H1 (cell line): ENCODE data around the gene MID1. TPM values are rescaled to one million over a fixed set of nuclear protein-coding genes. Genes with fewer than 3 reads are reported as not detected.

Experiments
- CTCF ChIA-PET: fragments of 300-600 bp; sonication (Branson Sonifier 250); formaldehyde crosslinking; loops from one replicate; lab custom pipeline; 2021; ENCODE audit not compliant: partially characterized antibody; lab: Charles Lee
- POLR2A ChIA-PET: fragments of 300-600 bp; sonication (Branson Sonifier 250); formaldehyde crosslinking; loops from one replicate; lab custom pipeline; 2021; ENCODE audit warnings: inconsistent platforms; ENCODE audit not compliant: partially characterized antibody; lab: Charles Lee
- DNase-seq, 2 experiments: peaks; one replicate each; pipeline versions ENCODE4 v3.0.0 to v3.0.0-alpha.2; 2010 to 2022; ENCODE audit warnings: low spot score in 2 of 2, low read depth in 1 of 2, mixed read lengths in 1 of 2
- FAIRE-seq: peaks from 2 replicates; lab custom pipeline; 2011; peaks lifted over from hg19 to GRCh38; lab: Jason Lieb, UNC
- H2AFZ ChIP-seq: 2 replicates; pipeline ENCODE4 v1.8.1; 2012; ENCODE audit warnings: low read length, inconsistent platforms
- H2AK5ac ChIP-seq: 2 replicates; pipeline ENCODE4 v1.6.1; 2013; ENCODE audit warnings: low read depth, low read length
- H2BK120ac ChIP-seq: replicated peaks from 2 replicates; pipeline ENCODE3; 2013; ENCODE audit warnings: low read depth, low read length, inconsistent platforms
- H2BK12ac ChIP-seq: 2 replicates; pipeline ENCODE4 v1.6.1; 2013; ENCODE audit warnings: low read depth, low read length
- H2BK15ac ChIP-seq: 2 replicates; pipeline ENCODE4 v1.6.1; 2013; ENCODE audit warnings: low read length
- H2BK20ac ChIP-seq: 2 replicates; pipeline ENCODE4 v1.6.1; 2013; ENCODE audit warnings: low read length
- H2BK5ac ChIP-seq: 2 replicates; pipeline ENCODE4 v1.6.1; 2013; ENCODE audit warnings: low read depth, low read length
- H3K14ac ChIP-seq: 2 replicates; pipeline ENCODE4 v1.6.1; 2013; ENCODE audit warnings: inconsistent platforms; ENCODE audit not compliant: insufficient read length
- H3K18ac ChIP-seq: 2 replicates; pipeline ENCODE4 v1.6.1; 2013; ENCODE audit warnings: low read length; ENCODE audit errors: extremely low read depth
- H3K23ac ChIP-seq: 2 replicates; pipeline ENCODE4 v1.6.1; 2013; ENCODE audit warnings: inconsistent platforms; ENCODE audit not compliant: insufficient read length
- H3K23me2 ChIP-seq: 2 replicates; pipeline ENCODE4 v1.6.1; 2013; ENCODE audit warnings: low read depth, low read length
- H3K27ac ChIP-seq: 2 replicates; pipeline ENCODE4 v1.6.1; 2011; ENCODE audit warnings: low read depth, low read length, inconsistent platforms
- H3K27me3 ChIP-seq, 4 experiments: replicated peaks in 1 of 4; 1 replicate in 1 of 4; 2 replicates in 3 of 4; pipeline versions ENCODE4 v1.6.1 to v1.8.1; 2011 to 2013; ENCODE audit warnings: low read length in 3 of 4, mild to moderate bottlenecking in 3 of 4, inconsistent platforms in 2 of 4, mixed read lengths in 2 of 4, moderate library complexity in 1 of 4; ENCODE audit not compliant: control insufficient read depth in 3 of 4, insufficient read depth in 3 of 4; ENCODE audit errors: extremely low read depth in 1 of 4
- H3K36me3 ChIP-seq, 4 experiments: 2 replicates each; pipeline versions ENCODE4 v1.6.1 to v1.8.1; 2011 to 2013; ENCODE audit warnings: mild to moderate bottlenecking in 4 of 4, low read length in 3 of 4, moderate library complexity in 2 of 4, control low read depth in 1 of 4, inconsistent platforms in 1 of 4; ENCODE audit not compliant: insufficient read depth in 4 of 4, control insufficient read depth in 2 of 4
- H3K4ac ChIP-seq: replicated peaks from 2 replicates; pipeline ENCODE3; 2013; ENCODE audit warnings: low read length, low read depth, mixed read lengths, inconsistent platforms; ENCODE audit not compliant: insufficient read length
- H3K4me1 ChIP-seq, 4 experiments: replicated peaks in 1 of 4; 1 replicate in 1 of 4; 2 replicates in 3 of 4; pipeline versions ENCODE4 v1.6.1 to v1.8.1; 2011 to 2013; ENCODE audit warnings: low read length in 3 of 4, inconsistent platforms in 2 of 4, mixed read lengths in 1 of 4; ENCODE audit not compliant: insufficient read depth in 4 of 4, control insufficient read depth in 3 of 4
- H3K4me2 ChIP-seq, 2 experiments: 2 replicates each; pipeline versions ENCODE4 v1.6.1 to v1.8.1; 2011 to 2013; ENCODE audit warnings: low read depth in 2 of 2, low read length in 2 of 2, control low read depth in 1 of 2, inconsistent platforms in 1 of 2, mild to moderate bottlenecking in 1 of 2; ENCODE audit not compliant: insufficient read depth in 1 of 2
- H3K4me3 ChIP-seq, 4 experiments: fragments of 200-600, 300-600 bp in 1 of 4; sonication (generic), shearing (Covaris generic), sonication (Bioruptor Twin) in 1 of 4; 2 replicates each; pipeline versions ENCODE4 v1.5.1 to v1.8.1; 2011 to 2016; ENCODE audit warnings: low read length in 4 of 4, low read depth in 3 of 4, control low read depth in 2 of 4, inconsistent platforms in 2 of 4, mild to moderate bottlenecking in 2 of 4, mixed read lengths in 1 of 4, moderate library complexity in 1 of 4; ENCODE audit not compliant: insufficient read depth in 2 of 4; ENCODE audit errors: extremely low read depth in 1 of 4
- H3K56ac ChIP-seq: replicated peaks from 2 replicates; pipeline ENCODE3; 2013; ENCODE audit warnings: low read depth, mild to moderate bottlenecking, mixed read lengths, low read length, inconsistent platforms; ENCODE audit not compliant: insufficient read length
- H3K79me1 ChIP-seq: 2 replicates; pipeline ENCODE4 v1.6.1; 2013; ENCODE audit warnings: low read depth, low read length, control low read depth
- H3K79me2 ChIP-seq, 2 experiments: 2 replicates each; pipeline versions ENCODE4 v1.6.1 to v1.8.1; 2012 to 2013; ENCODE audit warnings: low read length in 2 of 2, mild to moderate bottlenecking in 2 of 2, inconsistent platforms in 1 of 2; ENCODE audit not compliant: insufficient read depth in 2 of 2, control insufficient read depth in 1 of 2
- H3K9ac ChIP-seq, 4 experiments: replicated peaks in 1 of 4; 1 replicate in 1 of 4; 2 replicates in 3 of 4; pipeline versions ENCODE4 v1.6.1 to v1.8.1; 2011 to 2013; ENCODE audit warnings: low read depth in 3 of 4, low read length in 3 of 4, control low read depth in 2 of 4, mild to moderate bottlenecking in 2 of 4, moderate library complexity in 2 of 4, inconsistent platforms in 1 of 4; ENCODE audit errors: extremely low read depth in 1 of 4
- H3K9me3 ChIP-seq, 2 experiments: 2 replicates each; pipeline versions ENCODE4 v1.6.1 to v1.8.1; 2012 to 2013; ENCODE audit warnings: mild to moderate bottlenecking in 2 of 2, moderate library complexity in 2 of 2, control low read depth in 1 of 2, inconsistent platforms in 1 of 2, low read depth in 1 of 2, low read length in 1 of 2, mixed read lengths in 1 of 2; ENCODE audit not compliant: insufficient read depth in 2 of 2
- H4K20me1 ChIP-seq, 2 experiments: replicated peaks in 1 of 2; 2 replicates each; pipeline versions ENCODE3 to v1.8.1; 2011 to 2013; ENCODE audit warnings: inconsistent platforms in 2 of 2, low read length in 2 of 2, mild to moderate bottlenecking in 1 of 2; ENCODE audit not compliant: insufficient read depth in 2 of 2, control insufficient read depth in 1 of 2
- H4K5ac ChIP-seq: 2 replicates; pipeline ENCODE4 v1.6.1; 2013; ENCODE audit warnings: low read length, low read depth, mixed read lengths, inconsistent platforms; ENCODE audit not compliant: insufficient read length
- H4K8ac ChIP-seq: 2 replicates; pipeline ENCODE4 v1.8.0; 2013; ENCODE audit warnings: mild to moderate bottlenecking, moderate library complexity, low read length, inconsistent platforms; ENCODE audit not compliant: insufficient read depth; ENCODE audit errors: extremely low read depth
- H4K91ac ChIP-seq: replicated peaks from 2 replicates; pipeline ENCODE3; 2013; ENCODE audit warnings: low read length, mixed read lengths, inconsistent platforms; ENCODE audit not compliant: insufficient read length
- CEBPB ChIP-seq: IDR thresholded peaks from 2 replicates; pipeline ENCODE4 v1.6.1; 2012; ENCODE audit warnings: low read depth, low read length
- WGBS, 2 experiments: shearing (Covaris generic) in 1 of 2; methylation state at CpG; one replicate each; pipeline versions ENCODE4 v1.1.6 to v1.1.7; 2013 to 2015; ENCODE audit warnings: low lambda C conversion rate in 2 of 2, mixed read lengths in 2 of 2, inconsistent platforms in 1 of 2, low coverage in 1 of 2, missing lambda C conversion rate in 1 of 2; ENCODE audit not compliant: insufficient replicate concordance in 2 of 2, insufficient coverage in 1 of 2, insufficient read length in 1 of 2; ENCODE audit errors: extremely low coverage in 1 of 2, missing lambda C conversion rate in 1 of 2; 5-methylcytosine and 5-hydroxymethylcytosine counted together
- polyA plus RNA-seq, 7 experiments: library from polyadenylated mRNA; depleted of rRNA in 3 of 7; stranded (reverse) in 5 of 7; unstranded in 2 of 7; fragments of >200 nt in 5 of 7; fragments of 200-250 nt in 2 of 7; gene quantifications; 1 replicate in 5 of 7; 2 replicates in 1 of 7; 4 replicates in 1 of 7; pipeline versions ENCODE4 v1.2.1 to v1.2.3, GENCODE V29; 2011 to 2013; ENCODE audit warnings: missing spikeins in 2 of 7, mixed read lengths in 2 of 7
- total RNA-seq: library from RNA; stranded (reverse); fragmentation: NEBNext Ultra II Directional; extraction: Animal tissue kit (Norgen Biotek cat#: 25700); gene quantifications from 2 replicates; pipeline ENCODE4 v1.2.1, GENCODE V29; 2021
- TF ChIP-seq, protein P1 (sequence below): IDR thresholded peaks from 2 replicates; pipeline ENCODE4 v1.6.1; 2011; ENCODE audit warnings: low read length, improper control_type of control experiment

The MID1 gene
- total and polyA plus RNA-seq, 2 of the 8 experiments (the other 6 are each of a cell fraction or from before 2014, with no cell fraction given): 12.9 to 54.3 TPM

DNA sequence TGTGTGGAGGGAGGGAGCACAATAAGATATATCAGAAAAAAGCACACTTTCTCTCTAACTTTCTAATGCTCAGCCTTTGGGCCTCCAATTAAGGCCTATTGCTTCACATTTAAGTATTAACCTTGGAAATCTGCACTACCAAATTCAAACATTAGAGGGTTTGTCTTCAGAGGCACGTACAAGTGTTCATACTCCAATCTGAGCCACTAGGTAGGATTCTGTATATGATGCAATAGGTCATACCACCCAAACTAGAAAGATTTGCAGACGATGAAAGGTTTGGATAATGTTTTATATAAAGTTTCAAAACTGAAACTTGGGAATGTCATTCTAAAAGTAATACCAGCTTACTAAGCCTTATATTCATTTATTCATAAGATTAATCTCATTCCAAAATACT is 106.4 kb downstream of the MID1 start:
- Histone ChIP-seq H2AK5ac (no peak overlapping the region), H3K4me2 (no peak overlapping the region), H3K4ac (no peak overlapping the region), H2BK5ac (no peak overlapping the region), H3K36me3 (no peaks in the 10 kb centered on the region), H3K18ac (no peak overlapping the region), H2BK120ac (no peak overlapping the region), H2AFZ (no peak overlapping the region), H3K79me2 (no peaks in the 10 kb centered on the region), H4K20me1 (no peaks in the 10 kb centered on the region), H3K27me3 (no peaks in the 10 kb centered on the region), H3K56ac (no peak overlapping the region), H2BK12ac (no peak overlapping the region), H3K9me3 (no peaks in the 10 kb centered on the region), H3K23me2 (no peaks in the 10 kb centered on the region), H4K8ac (no peak overlapping the region), H3K14ac (no peak overlapping the region), H3K23ac (no peak overlapping the region), H4K5ac (no peak overlapping the region), H3K27ac (no peak overlapping the region), H2BK15ac (no peak overlapping the region), H3K4me1 (peaks cover 0 to 5% (median 3%) of the 10 kb centered on the region in 4 experiments; a peak in 3 of 7 replicates), H3K4me3 (no peak overlapping the region), H4K91ac (no peak overlapping the region), H2BK20ac (no peak overlapping the region), H3K79me1 (no peaks in the 10 kb centered on the region), H3K9ac (no peak overlapping the region)
- ChIA-PET CTCF (no interaction called here), POLR2A (no interaction called here)
- FAIRE-seq: no peak
- 85% methylated on average over 2 of the region's 2 CpGs; no CpG with 5 or more reads in 1 of the 2 experiments for WGBS, 2 experiments
- DNase-seq: no peak
- TF ChIP-seq, protein P1, sequence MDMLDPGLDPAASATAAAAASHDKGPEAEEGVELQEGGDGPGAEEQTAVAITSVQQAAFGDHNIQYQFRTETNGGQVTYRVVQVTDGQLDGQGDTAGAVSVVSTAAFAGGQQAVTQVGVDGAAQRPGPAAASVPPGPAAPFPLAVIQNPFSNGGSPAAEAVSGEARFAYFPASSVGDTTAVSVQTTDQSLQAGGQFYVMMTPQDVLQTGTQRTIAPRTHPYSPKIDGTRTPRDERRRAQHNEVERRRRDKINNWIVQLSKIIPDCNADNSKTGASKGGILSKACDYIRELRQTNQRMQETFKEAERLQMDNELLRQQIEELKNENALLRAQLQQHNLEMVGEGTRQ: no peak
- peak; percentile 34; the same call in 1 of the 2 replicates for TF ChIP-seq CEBPB
